Motor neuron (in vitro differentiated cells): ENCODE results near the gene TRIP12. TPM values are rescaled to one million over a fixed set of nuclear protein-coding genes. Genes with fewer than 3 reads are reported as not detected.

Experiments
- ATAC-seq, 8 experiments: fragments of 200-7000 bp; cut with Tn5 transposase; replicated peaks in 6 of 8; 2 replicates each; pipeline ENCODE4 v1.8.0; 2021; ENCODE audit warnings: mild to moderate bottlenecking in 8 of 8, moderate library complexity in 8 of 8
- H3K27ac ChIP-seq, 2 donors: fragments of 250-450 bp; sonication (Bioruptor Pico); 2 replicates each; pipeline ENCODE4 v1.9.0; 2021; ENCODE audit warnings: antibody characterized with exemption in 2 of 2, mild to moderate bottlenecking in 2 of 2, moderate library complexity in 1 of 2
- H3K4me1 ChIP-seq, 2 donors: fragments of 250-450 bp; sonication (Bioruptor Pico); replicated peaks in 1 of 2; 2 replicates each; pipeline ENCODE4 v1.6.1; 2021; ENCODE audit warnings: antibody characterized with exemption in 2 of 2, mild to moderate bottlenecking in 2 of 2, moderate library complexity in 1 of 2
- H3K4me3 ChIP-seq, 5 donors: fragments of 250-450 bp; sonication (Bioruptor Pico); 2 replicates each; pipeline ENCODE4 v1.9.0; 2021; ENCODE audit warnings: antibody characterized with exemption in 5 of 5, mild to moderate bottlenecking in 5 of 5, moderate library complexity in 4 of 5
- WGBS, 10 experiments: fragments of 450-650 bp; shearing (Covaris generic); methylation state at CpG; one replicate each; pipeline ENCODE4 v1.0.0; 2022; 5-methylcytosine and 5-hydroxymethylcytosine counted together
- in situ Hi-C, 9 experiments: fragments of 400-800 bp; cut with MboI; loops; one replicate each; pipeline ENCODE4 v1.15.0; 2021; ENCODE audit warnings: low sequenced_read_pairs in 9 of 9, low pct_unique_long_range_greater_than_20kb in 2 of 9; ENCODE audit not compliant: unreplicated experiment in 9 of 9
- total RNA-seq, 8 experiments: library from RNA; unstranded; fragments of 300-600 nt; gene quantifications; 2 replicates each; pipeline versions ENCODE4 v1.2.3 to v1.2.4, GENCODE V29; 2022

TRIP12 gene
- total RNA-seq, 8 experiments from 2014 or later = 65.2 to 295 (median 126) TPM

GRCh38 chr2:229882583-229882982 lies 39.2 kb downstream of the TRIP12 start:
- in situ Hi-C loops = no loop called here
- WGBS, 10 experiments = 60 to 100% (median 91%) methylated on average over 1 to 2 of the region's 2 CpGs; no CpG with 5 or more reads in 2 of the 10 experiments
- Histone ChIP-seq H3K4me1 (no peaks in the 10 kb centered on the region), H3K4me3 (no peak overlapping the region), H3K27ac (no peak overlapping the region)
- no peak for ATAC-seq

GRCh38 chr2:229880892-229881586 lies 40.8 kb downstream of the TRIP12 start:
- WGBS, 10 experiments = 67 to 100% (median 93%) methylated on average over 1 to 5 of the region's 5 CpGs; no CpG with 5 or more reads in 1 of the 10 experiments
- H3K4me1 ChIP-seq = no peaks in the 10 kb centered on the region
- H3K4me3 ChIP-seq = no peak overlapping the region
- H3K27ac ChIP-seq = no peak overlapping the region
- in situ Hi-C loops = no loop called here
- no peak for ATAC-seq

- no peaks in the 10 kb centered on the region for H3K4me1 ChIP-seq
- in situ Hi-C loops = no loop called here
- WGBS, 10 experiments = 81 to 100% (median 91%) methylated on average over 1 to 6 of the region's 6 CpGs
- no peak for ATAC-seq
- H3K27ac ChIP-seq = no peak overlapping the region
- H3K4me3 ChIP-seq = no peak overlapping the region
These were observed 42.4 kb downstream of the TRIP12 start for GRCh38 chr2:229879191-229879950.

- Histone ChIP-seq H3K4me3 (no peak overlapping the region), H3K27ac (no peak overlapping the region), H3K4me1 (no peaks in the 10 kb centered on the region)
- WGBS, 10 experiments = 54 to 100% (median 100%) methylated on average over 1 to 2 of the region's 2 CpGs; no CpG with 5 or more reads in 2 of the 10 experiments
- ATAC-seq = no peak
- in situ Hi-C loops = no loop called here
These were observed 46.3 kb downstream of the TRIP12 start for GRCh38 chr2:229875549-229875948.

GRCh38 chr2:229874647-229875046 lies 47.2 kb downstream of the TRIP12 start:
- H3K27ac ChIP-seq = no peak overlapping the region

GRCh38 chr2:229873123-229873581 lies 48.7 kb downstream of the TRIP12 start:
- H3K4me3 ChIP-seq = no peak overlapping the region
- ATAC-seq = no peak
- 50 to 100% (median 93%) methylated on average over 1 of the region's 1 CpG; no CpG with 5 or more reads in 3 of the 10 experiments for WGBS, 10 experiments
- H3K27ac ChIP-seq = no peak overlapping the region
- in situ Hi-C loops = no loop called here
- no peaks in the 10 kb centered on the region for H3K4me1 ChIP-seq

More at GRCh38 chr2:229874647-229875046, 47.2 kb downstream of the TRIP12 start:
- WGBS, 10 experiments = 79 to 98% (median 91%) methylated on average over 2 to 4 of the region's 4 CpGs
- no peak overlapping the region for H3K4me3 ChIP-seq
- in situ Hi-C loops = no loop called here
- no peaks in the 10 kb centered on the region for H3K4me1 ChIP-seq
- no peak for ATAC-seq

- H3K4me3 ChIP-seq = no peak overlapping the region
- in situ Hi-C loops = no loop called here
- WGBS, 10 experiments = 84 to 100% (median 97%) methylated on average over 1 to 4 of the region's 6 CpGs; no CpG with 5 or more reads in 3 of the 10 experiments
- H3K4me1 ChIP-seq = no peaks in the 10 kb centered on the region
- peak in 3 of 8 experiments; percentile 56 to 63 (median 57) for ATAC-seq
- H3K27ac ChIP-seq = no peak overlapping the region
These were observed 50.7 kb downstream of the TRIP12 start for GRCh38 chr2:229870903-229871656.

- in situ Hi-C loops = no loop called here
- H3K4me3 ChIP-seq = no peak overlapping the region
These were observed 52.6 kb downstream of the TRIP12 start for GRCh38 chr2:229869226-229869625.

GRCh38 chr2:229868794-229869193 lies 53.0 kb downstream of the TRIP12 start:
- in situ Hi-C loops = no loop called here
- peak in 1 of 8 experiments; percentile 40 for ATAC-seq
- no peak overlapping the region for H3K4me3 ChIP-seq
- no peaks in the 10 kb centered on the region for H3K4me1 ChIP-seq
- 73 to 100% (median 85%) methylated on average over 1 to 2 of the region's 2 CpGs; no CpG with 5 or more reads in 2 of the 10 experiments for WGBS, 10 experiments
- H3K27ac ChIP-seq = no peak overlapping the region

More at GRCh38 chr2:229869226-229869625, 52.6 kb downstream of the TRIP12 start:
- no peak for ATAC-seq
- H3K27ac ChIP-seq = no peak overlapping the region
- no peaks in the 10 kb centered on the region for H3K4me1 ChIP-seq
- WGBS, 10 experiments = 25 to 100% (median 77%) methylated on average over 1 to 3 of the region's 3 CpGs; no CpG with 5 or more reads in 3 of the 10 experiments

- in situ Hi-C loops = no loop called here
- Histone ChIP-seq H3K4me1 (no peaks in the 10 kb centered on the region), H3K4me3 (no peak overlapping the region), H3K27ac (no peak overlapping the region)
- ATAC-seq = no peak
- WGBS, 10 experiments = 83 to 100% (median 95%) methylated on average over 1 to 2 of the region's 2 CpGs; no CpG with 5 or more reads in 4 of the 10 experiments
These were observed 56.8 kb downstream of the TRIP12 start for GRCh38 chr2:229865033-229865432.

- in situ Hi-C loops = no loop called here
These were observed 60.4 kb downstream of the TRIP12 start for GRCh38 chr2:229861431-229861830.

GRCh38 chr2:229860334-229860733 lies 61.5 kb downstream of the TRIP12 start:
- ATAC-seq = no peak
- Histone ChIP-seq H3K4me1 (no peaks in the 10 kb centered on the region), H3K27ac (no peak overlapping the region), H3K4me3 (no peak overlapping the region)
- in situ Hi-C loops = no loop called here
- WGBS, 10 experiments = 100% methylated on average over 1 of the region's 1 CpG; no CpG with 5 or more reads in 7 of the 10 experiments

More at GRCh38 chr2:229861431-229861830, 60.4 kb downstream of the TRIP12 start:
- H3K4me1 ChIP-seq = no peaks in the 10 kb centered on the region
- no peak for ATAC-seq
- H3K4me3 ChIP-seq = no peak overlapping the region
- H3K27ac ChIP-seq = no peak overlapping the region

GRCh38 chr2:229858351-229858750 lies 63.5 kb downstream of the TRIP12 start:
- ATAC-seq = no peak
- Histone ChIP-seq H3K4me3 (no peak overlapping the region), H3K27ac (no peak overlapping the region), H3K4me1 (no peaks in the 10 kb centered on the region)
- in situ Hi-C loops = no loop called here
- 80 to 100% (median 95%) methylated on average over 1 to 3 of the region's 3 CpGs for WGBS, 10 experiments
